ENCODE measurements around the gene GATA2.

Gene GATA2

GRCh38 chr3:128489674-128489926 is 3.4 kb downstream of the GATA2 start:
- TF ChIP-seq CTCF (IDR thresholded peaks at IDR 0.05; ENCODE audit: low read depth, low read length, missing control alignments): no peak
- in situ Hi-C loops (cut with HindIII; ENCODE audit: low sequenced_read_pairs): no loop called here
- no peak for DNase-seq (ENCODE audit: low read depth)
- peak overlapping the region; percentile 25 for H3K4me3 ChIP-seq (ENCODE audit: low read depth, low read length)

GRCh38 chr3:128488991-128489673 is 3.9 kb downstream of the GATA2 start:
- DNase-seq (ENCODE audit: low read depth): no peak
- peak overlapping the region; percentile 25 for H3K4me3 ChIP-seq (ENCODE audit: low read depth, low read length)
- no peak for TF ChIP-seq CTCF (IDR thresholded peaks at IDR 0.05; ENCODE audit: low read depth, low read length, missing control alignments)
- in situ Hi-C loops (cut with HindIII; ENCODE audit: low sequenced_read_pairs): no loop called here

- peak overlapping the region; percentile 46 for H3K4me3 ChIP-seq (ENCODE audit: low read depth, low read length)
- no peak for TF ChIP-seq CTCF (IDR thresholded peaks at IDR 0.05; ENCODE audit: low read depth, low read length, missing control alignments)
- no peak for DNase-seq (ENCODE audit: low read depth)
- in situ Hi-C loops (cut with HindIII; ENCODE audit: low sequenced_read_pairs): no loop called here
These were observed 4.4 kb downstream of the GATA2 start for GRCh38 chr3:128488636-128488990.

GRCh38 chr3:128487813-128488635 is 5.0 kb downstream of the GATA2 start:
- H3K4me3 ChIP-seq (ENCODE audit: low read depth, low read length): peak overlapping the region; percentile 46
- in situ Hi-C loops (cut with HindIII; ENCODE audit: low sequenced_read_pairs): no loop called here
- peak; percentile 39 for DNase-seq (ENCODE audit: low read depth)
- no peak for TF ChIP-seq CTCF (IDR thresholded peaks at IDR 0.05; ENCODE audit: low read depth, low read length, missing control alignments)

- no peak for TF ChIP-seq CTCF (IDR thresholded peaks at IDR 0.05; ENCODE audit: low read depth, low read length, missing control alignments)
- no peak for DNase-seq (ENCODE audit: low read depth)
- peak overlapping the region; percentile 46 for H3K4me3 ChIP-seq (ENCODE audit: low read depth, low read length)
- in situ Hi-C loops (cut with HindIII; ENCODE audit: low sequenced_read_pairs): no loop called here
These were observed 5.5 kb downstream of the GATA2 start for GRCh38 chr3:128487538-128487812.

GRCh38 chr3:128486681-128487537 is 6.1 kb downstream of the GATA2 start:
- DNase-seq (ENCODE audit: low read depth): no peak
- no peak for TF ChIP-seq CTCF (IDR thresholded peaks at IDR 0.05; ENCODE audit: low read depth, low read length, missing control alignments)
- in situ Hi-C loops (cut with HindIII; ENCODE audit: low sequenced_read_pairs): no loop called here
- H3K4me3 ChIP-seq (ENCODE audit: low read depth, low read length): peak overlapping the region; percentile 46
